LNCaP clone FGC (cell line): ENCODE results near the gene CRISPLD2.
A peak's percentile ranks its signal among the peaks of the same experiment; 100 is the strongest.

Experiments
- DNase-seq: peaks from one replicate; pipeline ENCODE4 v3.0.0-alpha.2; 2011; ENCODE audit warnings: low read depth
- H3K4me3 ChIP-seq: 2 replicates; pipeline ENCODE4 v1.5.1; 2011; ENCODE audit warnings: mild to moderate bottlenecking, low read depth, low read length, control low read depth
- TF ChIP-seq, protein P1 (sequence below): IDR thresholded peaks from 2 replicates; pipeline ENCODE4 v1.5.1; 2012; ENCODE audit warnings: mild to moderate bottlenecking; ENCODE audit not compliant: control insufficient read depth, insufficient read depth; ENCODE audit errors: extremely low read depth

CRISPLD2 gene

GRCh38 chr16:84925092-84925772, 105.4 kb downstream of the CRISPLD2 start:
- H3K4me3 ChIP-seq, result no peak overlapping the region
- TF ChIP-seq, protein P1, sequence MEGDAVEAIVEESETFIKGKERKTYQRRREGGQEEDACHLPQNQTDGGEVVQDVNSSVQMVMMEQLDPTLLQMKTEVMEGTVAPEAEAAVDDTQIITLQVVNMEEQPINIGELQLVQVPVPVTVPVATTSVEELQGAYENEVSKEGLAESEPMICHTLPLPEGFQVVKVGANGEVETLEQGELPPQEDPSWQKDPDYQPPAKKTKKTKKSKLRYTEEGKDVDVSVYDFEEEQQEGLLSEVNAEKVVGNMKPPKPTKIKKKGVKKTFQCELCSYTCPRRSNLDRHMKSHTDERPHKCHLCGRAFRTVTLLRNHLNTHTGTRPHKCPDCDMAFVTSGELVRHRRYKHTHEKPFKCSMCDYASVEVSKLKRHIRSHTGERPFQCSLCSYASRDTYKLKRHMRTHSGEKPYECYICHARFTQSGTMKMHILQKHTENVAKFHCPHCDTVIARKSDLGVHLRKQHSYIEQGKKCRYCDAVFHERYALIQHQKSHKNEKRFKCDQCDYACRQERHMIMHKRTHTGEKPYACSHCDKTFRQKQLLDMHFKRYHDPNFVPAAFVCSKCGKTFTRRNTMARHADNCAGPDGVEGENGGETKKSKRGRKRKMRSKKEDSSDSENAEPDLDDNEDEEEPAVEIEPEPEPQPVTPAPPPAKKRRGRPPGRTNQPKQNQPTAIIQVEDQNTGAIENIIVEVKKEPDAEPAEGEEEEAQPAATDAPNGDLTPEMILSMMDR, result peak; percentile 78
- no peak for DNase-seq

GRCh38 chr16:84925773-84926372, 106.1 kb downstream of the CRISPLD2 start:
- TF ChIP-seq, protein P1, result no peak
- DNase-seq, result no peak
- no peak overlapping the region for H3K4me3 ChIP-seq

- TF ChIP-seq, protein P1, result no peak
- H3K4me3 ChIP-seq, result no peak overlapping the region
- no peak for DNase-seq
Measured at GRCh38 chr16:84926462-84926861, 106.7 kb downstream of the CRISPLD2 start.

GRCh38 chr16:84927621-84928591, 108.1 kb downstream of the CRISPLD2 start:
- TF ChIP-seq, protein P1, result no peak
- no peak for DNase-seq
- no peak overlapping the region for H3K4me3 ChIP-seq

- DNase-seq, result no peak
- H3K4me3 ChIP-seq, result no peak overlapping the region
- TF ChIP-seq, protein P1, result no peak
Measured at GRCh38 chr16:84928679-84929420, 109.1 kb downstream of the CRISPLD2 start.
